Stimulated activated CD4-positive, alpha-beta T cell treated with anti-CD3 and anti-CD28 coated beads, Interleukin-12 subunit alpha, Interleukin-12 subunit beta, amount 100 ng/mL, for 4 hours (primary cell): ENCODE measurements around the gene CA10.

Experiments
- DNase-seq: peaks from one replicate; pipeline ENCODE4 v3.0.0-alpha.2; 2020

The CA10 gene

DNA sequence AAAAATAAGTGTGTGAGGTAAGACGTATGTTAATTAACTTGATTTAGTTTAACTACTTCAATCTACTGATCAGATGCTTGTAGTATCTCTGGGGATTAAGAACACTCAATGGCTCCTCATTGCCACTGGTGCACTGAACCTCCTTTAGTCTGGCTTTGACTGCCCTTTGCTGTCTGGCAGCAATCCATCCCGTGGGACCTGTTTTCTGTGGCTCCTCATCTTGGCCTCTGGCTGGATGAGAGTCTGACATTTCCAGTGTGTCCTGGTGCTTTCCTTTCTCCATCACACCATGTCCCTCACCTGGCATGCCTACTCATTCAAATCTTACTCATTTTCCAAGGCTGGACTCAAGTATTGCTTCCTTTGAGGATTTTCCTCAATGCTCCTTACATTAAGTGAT, 212.2 kb downstream of the CA10 start:
- no peak for DNase-seq

GRCh38 chr17:51941272-51941671, 217.2 kb downstream of the CA10 start:
- DNase-seq: no peak

GRCh38 chr17:51937264-51937663, 221.2 kb downstream of the CA10 start:
- no peak for DNase-seq

DNA sequence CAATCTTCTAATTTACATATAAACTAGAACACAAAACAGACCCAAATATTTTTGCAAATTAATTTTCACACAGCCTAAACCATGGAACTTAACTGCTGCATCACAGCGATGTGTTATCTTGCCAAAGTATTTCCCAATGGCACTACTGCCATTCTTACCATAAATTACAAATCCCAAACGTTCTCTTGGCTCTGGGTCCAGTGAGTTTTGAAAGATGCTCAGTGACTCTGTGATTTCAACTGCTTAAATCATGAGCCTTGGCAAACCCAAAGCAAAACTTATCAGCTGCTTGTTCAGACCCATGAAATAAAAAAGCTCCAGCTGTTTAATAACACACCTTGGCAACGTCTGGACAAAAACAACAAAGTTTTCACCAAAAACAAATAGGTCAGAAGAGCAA, 223.0 kb downstream of the CA10 start:
- DNase-seq: no peak

DNA sequence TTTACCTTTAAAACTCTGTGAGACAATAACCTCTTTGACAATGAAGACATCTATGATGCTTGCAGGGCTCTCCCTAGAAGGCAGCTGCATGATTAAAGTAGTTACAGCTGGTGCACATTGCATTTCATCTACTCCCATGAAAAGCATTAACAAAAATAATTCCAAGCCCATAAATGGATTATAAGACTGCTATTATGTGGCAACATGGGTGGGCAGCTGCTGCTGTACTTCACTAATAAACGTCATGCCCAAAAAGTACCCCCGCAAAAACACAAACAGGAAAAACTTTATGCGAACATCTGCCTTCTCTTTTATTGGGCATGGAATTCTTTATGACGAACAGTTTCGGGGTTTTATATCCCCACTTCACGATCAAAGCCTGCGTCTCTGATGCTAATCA, 224.9 kb downstream of the CA10 start:
- DNase-seq: no peak

- DNase-seq: no peak
Measured at GRCh38 chr17:51926448-51926847, 232.1 kb downstream of the CA10 start.

GRCh38 chr17:51921500-51921899, 237.0 kb downstream of the CA10 start:
- DNase-seq: no peak

GRCh38 chr17:51914577-51914976, 243.9 kb downstream of the CA10 start:
- no peak for DNase-seq

DNA sequence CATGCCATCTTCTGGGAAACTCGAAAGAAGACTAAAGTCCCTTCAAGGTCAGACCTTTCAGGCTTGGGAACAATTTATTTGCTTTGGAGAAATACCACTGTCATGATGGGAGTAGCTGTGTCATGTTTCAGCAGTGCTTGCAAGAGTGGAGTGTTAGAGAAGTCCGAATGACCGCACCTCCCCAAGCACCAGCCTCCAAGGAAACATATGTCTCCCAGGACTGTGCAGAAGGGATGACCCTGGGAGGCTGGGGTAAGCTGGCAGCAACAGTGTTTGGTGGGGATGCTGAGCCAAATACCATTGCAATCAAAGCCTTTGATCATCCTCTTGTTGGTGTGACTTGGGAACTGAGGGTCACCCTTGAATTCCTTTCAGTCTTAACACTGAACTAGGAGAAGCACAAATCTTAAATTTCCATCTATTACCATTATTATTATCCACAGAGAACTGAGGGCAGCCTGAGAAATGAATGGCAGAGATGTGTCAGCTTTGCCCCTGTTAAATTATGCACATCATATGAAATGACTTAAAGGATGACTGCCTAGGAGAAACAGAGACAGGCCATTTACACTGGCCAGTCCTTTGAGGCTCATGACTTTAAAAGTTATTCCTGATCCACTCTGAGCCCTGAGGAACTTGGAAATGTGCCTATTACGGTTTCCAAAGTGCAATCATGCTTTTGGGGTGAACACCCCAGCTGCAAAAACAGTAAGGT, 244.9 kb downstream of the CA10 start:
- DNase-seq: no peak

DNA sequence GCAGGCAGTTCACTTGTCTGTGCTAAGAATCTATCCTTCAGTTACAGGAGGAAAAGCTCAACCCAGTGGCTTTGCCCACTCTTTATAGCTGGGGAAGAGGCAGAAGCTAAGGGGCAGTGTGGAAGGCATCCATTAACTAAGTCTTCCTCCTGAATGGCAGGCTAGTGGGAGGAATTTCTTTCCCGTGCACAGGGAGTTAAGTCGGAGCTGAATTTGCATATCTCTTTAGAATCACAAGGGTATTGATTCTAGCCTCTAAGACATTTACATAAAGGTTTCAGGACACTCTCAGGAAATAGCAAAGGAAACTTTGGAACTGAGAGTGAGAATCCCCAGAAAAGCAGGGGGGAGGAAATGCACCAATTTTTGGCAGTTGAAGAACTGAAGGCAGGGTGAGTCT, 245.6 kb downstream of the CA10 start:
- DNase-seq: no peak

DNA sequence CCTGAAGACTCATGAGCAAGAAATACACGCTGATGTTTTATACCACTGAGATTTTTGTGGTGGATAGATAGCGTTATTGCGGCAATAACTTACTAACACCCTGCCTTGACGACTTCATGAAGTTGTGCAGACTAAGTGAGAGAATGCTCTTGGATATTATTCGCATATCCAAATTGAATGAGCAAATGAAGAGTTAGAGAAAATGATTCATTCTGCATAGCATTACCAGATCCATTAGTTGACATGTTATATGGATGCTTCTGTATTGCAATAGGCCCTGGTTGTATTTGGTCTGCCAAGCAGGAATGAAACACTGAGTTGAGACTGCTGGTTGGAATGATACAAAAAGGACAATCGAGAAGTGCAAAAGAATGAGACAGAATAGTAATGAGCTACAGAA, 247.3 kb downstream of the CA10 start:
- no peak for DNase-seq

- DNase-seq: no peak
Measured at GRCh38 chr17:51909971-51910370, 248.5 kb downstream of the CA10 start.

DNA sequence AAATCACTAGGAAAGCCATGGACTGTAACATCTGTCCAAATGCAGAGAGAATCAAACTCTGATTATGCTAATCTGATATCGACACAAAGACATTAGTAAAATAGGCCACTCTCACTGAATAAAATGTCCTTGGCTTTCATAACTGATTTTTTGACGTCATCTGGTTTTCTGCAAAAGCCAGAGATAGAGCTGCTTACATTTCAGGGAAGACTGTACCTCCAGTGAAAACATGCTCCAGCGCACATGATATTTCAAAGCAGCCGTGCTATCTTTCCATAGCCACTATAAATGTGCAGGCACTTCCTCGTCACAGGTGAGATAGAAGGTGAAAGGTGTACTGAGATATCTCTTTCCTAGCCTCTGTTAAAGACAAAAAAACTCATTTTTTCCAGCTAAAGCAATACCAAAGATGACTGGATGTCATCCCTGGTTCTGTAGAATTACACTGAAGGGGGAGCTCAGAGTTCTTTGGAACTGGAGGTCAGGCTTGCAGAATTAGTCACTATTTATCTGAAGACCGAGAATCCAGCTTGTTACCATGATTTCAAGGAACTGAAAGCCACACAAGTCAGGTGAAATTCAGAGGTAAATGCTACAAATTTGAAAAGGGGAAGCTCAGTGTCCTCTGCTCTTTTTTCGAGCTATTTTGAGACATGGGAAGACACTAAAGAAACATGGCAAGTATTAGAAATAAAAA, 249.5 kb downstream of the CA10 start:
- no peak for DNase-seq

DNA sequence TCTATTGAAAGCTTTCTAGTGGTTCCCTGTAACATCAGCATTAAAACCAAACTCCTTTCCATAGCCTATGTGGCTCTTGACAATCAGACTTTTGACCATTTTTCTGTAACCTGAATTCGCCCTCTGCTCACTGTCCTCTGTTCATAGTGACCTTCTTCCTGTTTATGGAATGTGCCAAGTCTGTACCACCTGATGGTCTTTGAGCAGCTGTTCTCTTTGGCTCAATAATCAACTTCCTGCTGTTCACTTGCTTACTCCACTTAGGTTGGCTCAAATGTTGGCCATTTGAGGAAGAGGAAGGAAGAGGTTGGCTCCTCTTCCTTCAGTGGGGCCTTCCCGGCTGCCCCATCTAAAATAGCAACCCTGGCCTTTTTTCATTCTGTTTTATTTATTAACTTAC, 251.5 kb downstream of the CA10 start:
- no peak for DNase-seq

- no peak for DNase-seq
Measured at GRCh38 chr17:51904379-51904778, 254.1 kb downstream of the CA10 start.

GRCh38 chr17:51901242-51901641, 257.3 kb downstream of the CA10 start:
- DNase-seq: no peak

DNA sequence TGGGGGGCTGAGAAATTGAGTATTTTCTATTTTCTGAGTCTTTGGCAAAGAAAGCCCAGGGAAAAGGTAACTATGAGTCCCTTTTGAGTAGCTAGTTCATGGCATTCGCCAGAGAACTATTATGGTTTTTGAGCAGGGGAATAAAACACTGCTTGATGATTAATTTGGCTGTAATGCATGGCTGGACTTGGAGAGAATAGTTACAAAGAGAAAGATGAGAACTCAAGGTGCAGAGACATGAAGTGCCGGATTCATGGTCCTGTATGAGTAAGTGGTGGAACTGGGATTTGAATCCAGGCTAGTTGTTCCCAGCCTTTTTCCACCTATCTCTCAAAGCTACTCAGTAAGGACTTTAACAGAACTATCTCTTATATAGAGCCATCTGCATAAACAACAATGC, 266.6 kb downstream of the CA10 start:
- DNase-seq: no peak

DNA sequence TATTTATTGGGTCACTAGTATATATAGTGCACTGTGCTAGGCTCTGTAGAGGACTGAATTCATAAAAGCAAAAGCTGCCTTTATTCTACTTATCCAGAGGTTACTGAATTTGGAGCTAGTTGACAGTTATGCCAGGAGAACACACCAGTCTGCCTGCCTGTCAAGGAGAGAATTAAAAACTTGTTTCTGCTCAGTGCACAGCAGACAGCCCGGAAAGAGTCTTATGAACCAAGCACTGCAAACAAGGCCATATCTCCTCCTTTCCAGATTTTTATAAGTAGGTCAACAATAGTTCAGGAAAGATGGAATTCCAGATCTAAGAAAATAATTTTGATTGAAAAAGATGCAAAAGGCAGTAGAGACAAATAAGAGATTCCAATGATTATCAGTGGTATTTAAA, 267.8 kb downstream of the CA10 start:
- no peak for DNase-seq

GRCh38 chr17:51888816-51889215, 269.7 kb downstream of the CA10 start:
- DNase-seq: no peak

DNA sequence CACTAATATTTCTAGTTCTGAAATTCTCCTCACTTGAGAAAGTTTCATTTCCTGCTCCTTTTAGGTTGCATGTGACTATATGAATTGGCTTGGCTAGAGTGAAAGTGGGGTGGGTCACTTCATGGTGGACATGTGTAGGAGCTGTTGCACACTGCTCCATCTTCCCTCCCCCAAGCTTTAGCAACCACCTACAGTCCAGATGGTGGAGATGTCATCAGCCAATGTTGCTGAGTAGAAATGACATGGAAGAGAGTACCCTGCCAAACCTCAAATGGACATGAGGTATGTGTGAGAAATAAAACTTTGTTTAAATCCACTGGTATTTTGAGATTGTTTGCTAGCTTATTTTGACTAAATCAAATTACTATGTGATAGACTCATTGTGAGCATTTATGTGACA, 281.5 kb downstream of the CA10 start:
- no peak for DNase-seq

DNA sequence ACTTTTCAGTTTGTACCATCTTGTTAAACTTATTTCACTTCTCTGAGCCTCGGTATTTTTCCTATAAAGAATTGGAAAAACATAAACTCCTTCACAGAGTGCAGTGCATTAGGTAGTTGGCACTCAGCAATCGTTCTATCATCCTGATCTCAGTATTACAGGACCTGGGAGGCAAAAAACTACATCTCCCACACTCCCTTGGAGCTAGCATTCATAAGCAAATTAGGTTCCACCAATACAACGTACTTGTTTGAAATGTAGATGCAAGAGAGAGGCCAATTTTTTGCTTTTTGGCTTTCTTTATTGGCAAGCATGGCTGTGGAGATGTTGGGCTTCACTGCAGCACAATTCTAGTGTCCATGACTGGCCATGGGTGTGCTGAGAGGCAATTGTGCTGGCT, 285.2 kb downstream of the CA10 start:
- no peak for DNase-seq

- no peak for DNase-seq
Measured at GRCh38 chr17:51869387-51869786, 289.1 kb downstream of the CA10 start.

- no peak for DNase-seq
Measured at GRCh38 chr17:51860954-51861561, 297.5 kb downstream of the CA10 start.

DNA sequence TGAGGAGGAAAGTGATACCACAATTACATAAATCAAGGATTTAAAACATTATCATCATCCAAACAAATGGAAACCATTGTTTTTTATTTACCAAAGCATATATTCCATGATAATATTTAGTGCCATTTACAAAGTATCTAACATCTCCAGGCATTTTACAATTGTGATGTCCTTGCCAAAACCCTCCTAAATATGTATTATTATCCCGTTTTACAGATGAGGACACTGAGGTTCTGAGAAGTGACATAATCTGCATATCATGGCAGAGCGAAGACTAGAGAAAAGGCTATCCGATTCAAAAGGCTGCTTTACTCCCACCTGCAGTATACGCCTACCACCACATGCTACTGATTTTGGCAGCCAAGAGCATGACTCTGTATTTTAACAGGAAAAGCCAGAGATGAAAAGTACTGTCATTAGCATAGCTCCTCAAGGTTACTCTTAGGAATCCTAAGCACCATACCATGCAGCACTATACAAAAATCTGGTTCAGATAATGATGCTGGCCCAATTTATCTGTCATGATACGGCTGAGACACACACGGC, 301.4 kb downstream of the CA10 start:
- no peak for DNase-seq
